G401 (cell line): ENCODE data around the gene DOCK1. TPM values are rescaled to one million over a fixed set of nuclear protein-coding genes. Genes with fewer than 3 reads are reported as not detected.

Source experiments
- DNase-seq: peaks from one replicate; pipeline ENCODE4 v3.0.0-alpha.2; 2015; ENCODE audit warnings: low spot score
- in situ Hi-C: cut with HindIII; loops from 2 replicates; pipeline ENCODE4 v1.10.0; 2016; ENCODE audit warnings: low sequenced_read_pairs, mixed read lengths
- total RNA-seq: library from RNA; depleted of rRNA; stranded (reverse); fragments of >200 nt; shearing (Covaris generic); gene quantifications from 2 replicates; pipeline ENCODE4 v1.2.3, GENCODE V29; 2014

Gene DOCK1
- total RNA-seq, 1 experiment from 2014 or later, result 36.6 TPM

DNA sequence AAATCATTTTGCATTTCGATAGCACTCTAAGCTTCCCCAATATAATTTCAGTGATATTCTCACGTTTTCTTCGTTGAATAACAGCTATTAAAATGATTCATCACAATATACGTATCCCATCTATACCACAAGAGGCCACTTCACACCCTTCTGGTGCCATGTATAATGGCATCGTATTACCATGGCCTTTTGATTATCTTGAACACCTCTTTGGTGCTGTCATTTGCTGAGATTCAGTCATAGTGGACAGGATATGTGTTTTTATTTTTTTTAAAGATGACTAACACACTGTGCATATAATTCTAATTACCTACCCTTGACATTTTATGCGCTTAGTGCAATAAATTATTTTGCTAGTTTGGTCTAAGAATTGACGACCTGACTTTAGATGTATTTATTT is 297.8 kb downstream of the DOCK1 start:
- no peak for DNase-seq
- in situ Hi-C loops, result no loop called here

DNA sequence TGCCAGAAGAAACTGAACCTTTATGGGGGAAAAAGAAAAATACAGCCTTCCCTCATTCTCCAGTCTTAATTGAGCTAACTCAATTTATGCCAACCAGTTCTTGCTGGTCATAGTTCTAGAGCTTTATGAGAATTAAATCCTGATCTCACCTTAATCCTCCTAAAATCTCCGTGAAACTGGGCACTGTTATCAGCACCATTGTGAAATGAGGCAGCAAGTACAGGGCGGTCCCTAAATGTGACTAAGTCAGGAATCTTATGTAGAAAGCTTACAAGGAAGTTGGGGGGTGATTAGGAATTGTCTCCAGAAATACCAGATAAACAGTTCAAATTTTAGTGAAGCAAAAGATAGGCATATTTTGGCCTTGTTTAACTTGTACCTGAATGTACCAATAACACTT is 301.9 kb downstream of the DOCK1 start:
- in situ Hi-C loops, result no loop called here
- no peak for DNase-seq

DNA sequence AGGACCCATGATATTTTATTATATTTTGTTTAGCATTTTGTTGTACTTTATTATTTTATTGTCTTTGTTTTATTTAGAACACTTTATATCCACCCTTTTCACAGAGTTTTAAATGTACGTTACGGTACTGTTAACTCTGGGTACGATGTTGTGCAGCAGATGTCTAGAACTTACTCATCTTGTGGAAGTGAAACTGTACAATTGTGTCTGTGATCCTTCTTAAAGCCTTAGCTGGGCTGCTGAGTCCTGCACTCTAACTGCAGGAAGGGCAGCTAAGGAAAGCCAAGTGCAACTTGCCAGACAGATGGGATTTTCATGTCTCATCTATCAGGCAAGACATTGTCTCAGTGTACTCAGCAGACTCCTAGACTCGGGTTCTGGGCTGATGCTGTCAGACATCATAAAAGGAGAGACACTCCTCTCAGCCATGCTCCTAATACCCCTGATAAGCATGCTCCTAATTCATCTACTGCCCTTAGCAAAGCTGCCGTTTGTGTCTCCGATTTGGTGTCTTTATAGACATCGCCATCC is 305.8 kb downstream of the DOCK1 start:
- no peak for DNase-seq
- in situ Hi-C loops, result no loop called here

DNA sequence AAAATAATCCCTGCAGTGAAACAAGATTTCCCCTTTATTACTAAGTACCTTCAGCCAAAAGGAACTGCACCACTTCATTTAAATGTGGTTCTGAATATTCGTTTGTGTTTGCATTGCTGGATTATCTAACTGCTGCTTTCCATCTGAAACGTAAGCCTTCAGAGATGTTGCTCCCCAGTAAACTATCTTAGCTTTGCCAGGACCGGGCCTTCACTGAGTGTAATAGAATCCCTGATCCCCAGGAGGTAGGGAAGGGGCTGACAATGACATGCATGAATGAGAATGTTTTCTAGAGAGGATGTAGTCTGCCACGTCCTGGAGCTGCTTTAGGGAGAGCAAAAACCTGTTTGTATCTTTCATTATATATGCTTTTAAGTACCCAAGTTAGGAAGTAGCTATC is 310.6 kb downstream of the DOCK1 start:
- no peak for DNase-seq
- in situ Hi-C loops, result no loop called here

DNA sequence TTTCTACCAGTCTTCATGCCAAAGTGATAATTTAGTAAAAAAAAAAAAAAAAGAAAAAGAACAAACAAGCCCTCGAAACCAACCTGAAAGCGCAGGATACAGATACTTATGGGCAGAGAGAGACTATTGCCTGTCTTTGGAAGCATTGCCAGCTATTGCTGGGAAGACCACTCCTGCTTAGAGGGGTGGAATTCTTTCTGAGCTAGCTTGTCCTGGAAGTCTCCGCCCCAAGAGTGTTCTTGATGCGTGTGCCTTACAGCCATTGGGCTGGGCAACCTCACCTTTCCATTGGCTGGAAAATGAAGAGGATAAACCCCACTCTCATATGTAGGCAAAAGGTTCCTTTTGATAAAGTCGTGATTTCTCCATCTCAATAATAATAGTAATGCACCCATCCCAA is 311.0 kb downstream of the DOCK1 start:
- no peak for DNase-seq
- in situ Hi-C loops, result no loop called here

DNA sequence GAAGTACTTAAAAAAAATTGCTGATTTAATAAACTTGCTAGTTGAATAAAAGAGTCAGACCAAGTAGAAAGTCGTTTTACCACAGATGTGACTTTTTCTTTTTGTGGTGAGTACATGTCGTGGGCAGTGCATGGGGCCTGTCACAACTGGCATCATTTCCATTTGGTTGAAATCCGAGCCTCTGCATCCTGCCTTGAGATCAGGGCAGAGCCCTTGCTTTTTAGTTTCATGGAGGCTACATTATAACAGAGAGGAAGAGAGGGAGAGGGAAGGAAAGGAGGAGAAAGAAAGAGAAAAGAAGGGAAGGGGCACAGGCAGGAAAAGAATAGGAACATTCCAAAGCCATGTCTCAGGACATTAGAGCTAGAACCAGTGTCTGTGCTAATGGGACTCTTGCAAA is 311.6 kb downstream of the DOCK1 start:
- DNase-seq, result no peak
- in situ Hi-C loops, result no loop called here

DNA sequence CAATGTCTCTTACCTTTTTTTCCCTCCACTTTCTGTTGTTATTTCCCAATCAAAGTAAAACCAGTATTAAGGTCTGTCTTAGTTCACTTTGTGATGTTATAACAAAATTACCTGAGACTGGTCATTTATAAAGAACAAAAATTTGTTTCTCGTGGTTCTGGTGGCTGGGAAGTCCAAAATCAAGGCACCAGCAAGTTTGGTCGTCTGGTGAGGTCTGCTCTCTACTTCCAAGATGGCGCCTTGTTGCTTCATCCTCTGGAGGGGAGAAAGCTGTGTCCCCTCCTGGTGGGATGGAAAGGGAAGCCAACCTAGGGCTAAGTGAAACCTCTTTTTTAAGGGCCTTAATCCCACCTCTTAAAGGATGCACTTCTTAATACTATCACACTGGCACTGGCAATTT is 313.4 kb downstream of the DOCK1 start:
- no peak for DNase-seq

DNA sequence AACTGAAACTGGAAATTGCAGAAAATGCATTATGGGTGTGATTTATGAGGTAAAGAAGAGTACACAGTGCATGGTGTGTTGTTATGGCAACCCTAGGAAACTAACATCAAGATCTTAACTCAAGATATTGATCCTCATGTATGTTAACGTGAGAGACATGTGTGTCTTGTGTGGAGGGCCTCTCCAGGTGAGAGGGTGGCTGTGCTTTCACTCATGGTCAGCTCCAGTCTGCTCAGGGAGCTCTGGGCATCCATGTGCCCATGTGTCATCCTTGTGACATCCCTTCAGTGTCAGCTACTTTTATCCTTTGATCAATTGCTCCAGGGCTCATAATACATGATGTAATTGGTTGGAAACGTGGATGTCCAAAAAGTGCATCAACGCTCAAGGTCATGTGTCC is 316.1 kb downstream of the DOCK1 start:
- in situ Hi-C loops, result no loop called here
- no peak for DNase-seq

More for the DNA sequence above, 313.4 kb downstream of the DOCK1 start:
- in situ Hi-C loops, result no loop called here

DNA sequence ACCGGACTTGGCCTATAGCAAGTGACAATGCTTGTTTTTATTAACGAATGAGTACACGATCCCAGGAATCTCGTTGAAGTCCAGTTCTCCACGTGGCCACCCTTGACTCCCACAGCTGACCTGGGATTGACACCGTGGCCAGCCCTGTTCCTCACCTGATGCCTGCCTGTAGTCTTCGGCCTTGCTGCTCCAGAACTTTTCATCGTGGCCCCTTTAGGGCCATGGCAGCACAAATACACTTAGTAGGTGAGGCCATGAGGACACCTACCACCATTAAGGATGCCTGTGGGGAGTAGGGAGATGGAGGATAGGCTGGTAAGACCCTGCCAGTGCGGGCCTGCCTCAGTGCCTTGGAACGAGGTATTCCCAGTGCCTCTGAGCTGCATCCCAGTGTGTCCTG is 321.8 kb downstream of the DOCK1 start:
- no peak for DNase-seq
- in situ Hi-C loops, result no loop called here

DNA sequence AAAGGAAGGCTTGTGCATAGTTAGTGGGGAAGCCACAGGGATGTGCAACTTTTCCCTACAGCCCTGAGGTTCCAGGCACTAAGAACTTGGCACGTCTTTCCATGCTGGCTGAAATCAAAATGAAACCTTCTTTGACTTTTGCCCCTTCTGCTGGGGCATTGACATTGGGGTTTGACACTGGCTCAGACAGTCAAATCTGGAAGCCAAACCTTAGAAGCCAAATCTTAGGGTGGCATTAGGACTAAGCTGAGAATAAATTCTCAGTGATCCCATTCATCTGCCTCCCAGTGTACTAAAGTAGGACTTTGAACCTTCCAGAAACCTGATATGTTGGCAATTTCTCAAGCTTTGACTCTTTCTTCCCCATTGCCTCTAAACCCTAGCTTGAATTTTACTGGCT is 322.4 kb downstream of the DOCK1 start:
- no peak for DNase-seq
- in situ Hi-C loops, result no loop called here

DNA sequence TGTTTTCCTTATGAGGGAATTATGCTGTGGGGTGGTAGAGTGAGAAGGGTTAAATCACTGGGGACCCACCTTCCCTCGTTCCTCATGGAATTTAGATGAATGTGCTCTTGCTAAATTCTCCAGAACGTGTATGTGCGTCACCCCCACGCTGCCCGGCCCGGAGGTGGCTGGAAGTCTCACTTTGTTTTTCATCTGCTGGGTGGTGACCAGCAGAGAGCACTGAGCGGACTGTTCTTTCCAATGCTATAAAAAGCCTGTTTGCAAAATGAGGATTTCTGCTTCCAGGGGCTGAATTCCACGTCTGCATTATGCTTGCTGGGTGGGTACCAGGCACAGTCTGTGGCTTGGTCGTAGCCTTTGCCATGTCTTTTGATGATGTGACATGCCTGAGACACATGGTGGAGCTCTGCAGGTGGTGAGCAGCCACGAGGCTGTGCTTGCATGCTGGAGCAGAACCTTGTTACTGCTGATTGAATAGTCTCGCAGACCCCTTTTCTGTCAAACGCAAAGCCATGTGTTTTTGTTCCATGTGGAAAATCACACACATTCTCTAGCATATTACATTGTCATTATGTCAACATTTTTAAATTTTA is 323.1 kb downstream of the DOCK1 start:
- in situ Hi-C loops, result no loop called here
- DNase-seq, result no peak

DNA sequence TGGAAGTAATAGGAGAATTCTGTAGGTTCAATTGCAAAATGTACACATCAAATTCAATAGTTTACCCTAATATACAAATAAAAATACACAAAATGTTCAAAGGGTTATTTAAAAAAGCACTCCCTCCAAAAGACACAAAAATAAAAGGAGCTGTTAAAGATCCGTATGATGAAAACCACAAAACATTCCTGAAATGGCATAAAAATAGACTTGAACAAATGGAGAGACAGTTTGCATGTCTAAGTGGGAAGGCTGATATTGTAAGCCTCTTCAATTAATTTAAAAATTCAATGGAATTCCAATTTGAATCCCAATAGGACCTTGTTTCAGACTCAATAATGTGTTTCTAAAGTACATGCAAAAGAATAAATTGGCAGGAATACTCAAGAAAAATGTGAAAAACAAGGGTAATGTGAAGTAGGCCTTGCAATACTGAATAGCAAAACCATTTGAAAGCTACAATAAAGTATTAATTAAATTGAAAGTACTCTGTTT is 329.1 kb downstream of the DOCK1 start:
- in situ Hi-C loops, result no loop called here
- DNase-seq, result no peak

DNA sequence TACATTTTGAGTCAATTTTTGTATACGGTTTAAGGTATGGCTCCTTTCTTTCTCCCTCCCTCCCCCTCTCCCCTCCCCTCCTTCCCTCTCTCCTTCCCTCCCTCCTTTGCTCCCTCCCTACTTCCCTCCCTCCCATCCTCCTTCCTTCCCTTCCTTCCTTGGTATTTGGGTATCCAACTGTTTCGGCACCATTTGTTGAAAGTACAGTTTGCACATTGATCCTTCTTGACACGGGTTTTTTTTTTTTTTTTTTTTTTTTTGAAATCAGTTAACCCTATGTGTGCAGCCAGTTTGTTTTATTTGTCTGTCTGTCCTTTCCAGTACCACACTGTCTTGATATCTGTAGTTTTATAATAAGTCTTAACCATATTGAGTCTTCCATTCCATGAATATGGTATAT is 331.0 kb downstream of the DOCK1 start:
- no peak for DNase-seq
- in situ Hi-C loops, result no loop called here

DNA sequence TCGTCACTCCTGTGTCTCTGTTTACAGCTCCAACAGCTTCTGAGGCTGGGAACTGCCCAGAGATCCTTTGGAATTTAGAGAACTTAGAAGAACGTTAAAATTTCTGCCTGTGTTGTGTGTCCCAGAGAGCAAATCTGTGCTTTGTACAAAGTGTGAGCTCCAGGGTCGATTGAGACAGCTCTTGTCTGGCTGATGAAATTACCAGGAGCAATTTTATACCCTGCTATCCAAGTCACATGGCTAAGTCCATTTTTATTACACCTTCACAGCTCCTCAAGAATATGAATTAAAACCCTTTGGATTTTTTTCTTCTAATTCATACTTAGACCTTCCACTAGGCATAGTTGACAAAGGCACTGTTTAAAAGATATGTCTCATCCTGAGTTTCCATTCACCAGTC is 337.7 kb downstream of the DOCK1 start:
- in situ Hi-C loops, result no loop called here
- no peak for DNase-seq

DNA sequence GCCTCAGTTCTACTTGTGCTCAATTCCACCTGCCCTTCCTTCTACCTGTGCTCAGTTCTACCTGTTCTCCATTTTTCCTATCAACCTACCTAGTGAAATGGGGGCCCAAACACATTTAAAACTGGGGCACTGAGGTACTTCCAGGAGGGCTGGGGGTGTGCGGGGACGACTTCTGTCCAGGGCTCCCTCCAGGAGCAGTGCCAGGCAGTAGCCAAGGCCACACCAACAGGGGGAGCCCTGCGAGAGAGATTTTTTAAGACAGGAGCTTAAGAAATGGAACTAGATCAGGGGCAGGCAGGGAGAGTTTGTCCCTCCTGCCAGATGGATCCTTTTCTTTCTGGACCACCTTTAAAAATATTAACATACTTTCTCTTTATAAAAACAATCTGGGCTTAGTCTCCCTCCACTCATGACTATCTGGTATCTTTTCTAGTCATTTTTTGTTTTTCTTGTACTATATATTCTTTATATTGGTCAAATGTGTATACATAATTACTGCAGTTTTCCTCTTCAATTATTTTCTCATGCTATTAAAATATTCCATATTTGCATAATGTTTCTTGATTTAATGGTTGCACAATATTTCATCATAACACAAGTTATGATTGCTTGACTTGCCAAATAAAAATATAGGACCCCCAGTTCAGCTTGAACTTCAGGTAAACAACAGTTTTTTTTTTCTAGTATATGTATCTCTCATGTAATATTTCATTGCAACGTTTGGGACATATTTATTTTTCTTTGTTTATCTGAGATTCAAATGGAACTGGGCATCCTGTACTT is 338.5 kb downstream of the DOCK1 start:
- DNase-seq, result peak; percentile 14
- in situ Hi-C loops, result no loop called here

DNA sequence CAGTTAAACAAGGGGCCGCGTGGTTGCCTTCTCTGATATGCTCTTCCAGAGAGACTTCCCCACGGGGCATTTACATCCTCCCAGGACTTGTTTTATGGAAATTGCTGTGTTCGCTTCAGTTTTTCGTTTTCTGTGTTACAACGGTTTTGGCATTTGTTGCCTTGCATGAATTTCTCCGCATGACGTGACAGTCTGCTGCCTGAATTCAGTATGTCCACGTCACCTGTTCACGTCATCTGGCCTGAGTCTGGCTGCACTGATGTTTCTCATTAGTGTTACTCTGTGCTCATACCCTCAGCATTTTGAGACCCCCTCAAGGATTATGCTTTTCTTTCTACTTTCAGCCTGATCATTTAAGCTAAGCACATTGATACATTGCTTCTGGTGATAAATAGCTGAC is 340.2 kb downstream of the DOCK1 start:
- DNase-seq, result no peak
- in situ Hi-C loops, result no loop called here

DNA sequence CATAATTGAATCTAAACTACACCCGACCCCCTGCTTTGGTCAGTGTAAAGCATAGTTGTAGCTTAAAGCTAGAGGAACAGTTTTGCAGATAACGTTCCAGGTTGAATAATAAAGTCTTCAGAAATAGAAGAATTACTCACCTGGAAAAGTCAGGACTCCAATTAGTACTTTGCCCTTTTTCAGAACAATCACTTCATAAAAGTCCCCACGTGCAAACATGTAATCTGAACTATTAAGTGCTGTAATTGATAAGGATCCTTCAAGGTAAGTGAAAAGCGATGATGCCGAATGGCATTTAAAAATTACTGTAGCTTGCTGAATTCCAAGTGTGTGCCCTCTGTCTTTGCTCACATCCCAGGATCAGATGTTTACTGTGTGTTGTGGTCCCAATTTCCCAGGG is 344.8 kb downstream of the DOCK1 start:
- DNase-seq, result no peak

DNA sequence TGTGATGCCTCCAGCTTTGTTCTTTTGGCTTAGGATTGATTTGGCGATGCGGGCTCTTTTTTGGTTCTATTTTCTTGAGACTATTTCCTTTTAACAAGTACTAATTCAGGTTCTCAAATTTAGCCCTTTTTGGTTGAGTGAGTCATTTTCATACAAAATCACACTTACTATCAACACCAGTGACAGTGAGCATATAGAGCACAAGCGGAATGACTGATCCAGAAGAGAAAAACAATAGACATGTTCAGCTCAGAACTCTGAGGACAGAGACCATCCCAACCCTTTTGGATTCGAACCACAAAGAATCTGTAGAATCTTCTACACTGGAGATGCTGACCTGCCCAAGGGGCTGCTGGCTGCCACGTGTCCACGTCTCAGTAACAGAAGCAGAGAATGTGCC is 347.6 kb downstream of the DOCK1 start:
- no peak for DNase-seq
- in situ Hi-C loops, result no loop called here

More for the DNA sequence above, 344.8 kb downstream of the DOCK1 start:
- in situ Hi-C loops, result no loop called here

DNA sequence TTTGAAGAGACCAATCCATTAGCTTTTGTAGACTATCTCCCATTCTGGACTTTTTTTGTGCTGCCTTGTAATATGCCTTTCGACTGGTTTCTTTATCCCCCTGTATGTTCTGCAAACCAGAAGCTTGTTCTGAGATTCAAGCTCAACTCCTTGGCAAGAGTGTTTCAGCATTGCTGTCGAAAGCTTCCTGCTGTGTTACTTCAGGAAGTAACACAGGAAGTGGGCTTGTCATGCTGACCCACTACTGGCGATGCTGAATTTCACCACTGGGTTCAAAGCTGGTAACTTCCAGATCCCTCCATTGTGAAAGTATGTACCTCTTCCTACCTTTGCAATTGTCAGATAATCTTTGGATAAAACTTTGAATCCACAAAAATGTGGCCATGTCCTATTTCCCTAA is 349.0 kb downstream of the DOCK1 start:
- in situ Hi-C loops, result no loop called here

DNA sequence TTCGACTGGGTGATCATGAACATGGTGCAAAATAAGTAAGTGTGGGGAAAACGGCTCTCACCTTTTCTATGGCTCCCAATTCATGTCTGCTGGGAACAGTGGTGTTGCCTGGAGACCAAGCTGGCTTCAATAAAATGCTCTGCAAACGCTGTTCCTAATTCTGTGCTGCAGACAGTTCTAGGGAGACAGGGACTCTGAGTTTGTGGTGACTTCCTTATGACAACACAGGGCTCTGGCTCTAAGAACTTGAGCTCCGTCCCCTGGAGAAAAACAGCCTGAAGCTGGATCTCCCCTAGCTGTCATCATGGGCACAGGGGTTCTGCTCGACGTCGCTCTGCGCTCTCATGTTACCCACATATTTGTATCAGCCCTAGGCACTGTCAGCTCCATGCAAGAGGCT is 352.2 kb downstream of the DOCK1 start:
- in situ Hi-C loops, result no loop called here
- DNase-seq, result no peak

More for the DNA sequence above, 349.0 kb downstream of the DOCK1 start:
- no peak for DNase-seq

DNA sequence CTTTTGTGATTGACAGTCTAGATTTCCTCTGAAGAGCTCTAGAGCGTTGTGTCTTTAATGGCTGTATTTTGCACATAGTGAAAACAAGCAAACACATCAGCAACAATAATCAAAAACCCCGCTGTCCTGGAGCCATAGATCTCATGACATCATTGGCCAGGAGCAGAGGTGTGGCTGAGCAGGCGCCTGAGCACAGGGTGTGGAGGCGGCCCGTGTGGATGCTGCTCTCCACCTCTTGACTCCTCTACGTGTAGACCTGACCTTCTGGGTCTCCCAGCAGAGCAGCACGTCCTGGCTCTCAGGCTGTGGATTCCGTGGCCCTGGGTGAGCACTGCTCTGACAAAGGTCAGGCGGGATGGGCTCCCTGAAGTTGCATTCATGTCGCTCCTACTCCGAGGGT is 354.1 kb downstream of the DOCK1 start:
- in situ Hi-C loops, result no loop called here

More for the DNA sequence above, 354.1 kb downstream of the DOCK1 start:
- DNase-seq, result no peak
